Colonic mucosa (tissue), 4 donors: ENCODE measurements around the gene USH2A. TPM values are rescaled to one million over a fixed set of nuclear protein-coding genes. Genes with fewer than 3 reads are reported as not detected.

Experiments used
- DNase-seq: peaks from one replicate; pipeline ENCODE4 v3.0.0-alpha.2; 2020
- H3K27ac ChIP-seq: fragments of 200-600 bp; one replicate; pipeline ENCODE4 v1.8.0; 2021
- H3K27me3 ChIP-seq: fragments of 200-600 bp; one replicate; pipeline ENCODE4 v1.8.0; 2021
- H3K36me3 ChIP-seq: fragments of 200-600 bp; one replicate; pipeline ENCODE4 v1.8.0; 2021
- H3K4me1 ChIP-seq: fragments of 200-600 bp; one replicate; pipeline ENCODE4 v1.8.0; 2021; ENCODE audit warnings: mild to moderate bottlenecking
- H3K4me3 ChIP-seq: fragments of 200-600 bp; one replicate; pipeline ENCODE4 v1.8.0; 2021
- H3K9ac ChIP-seq, 2 donors: one replicate each; pipeline ENCODE4 v1.7.0; 2013; ENCODE audit warnings: control low read depth in 2 of 2, low read depth in 2 of 2, low read length in 2 of 2
- H3K9me3 ChIP-seq: fragments of 200-600 bp; one replicate; pipeline ENCODE4 v1.8.0; 2021
- intact Hi-C: fragments of 100-400 bp; cut with DNase I; formaldehyde crosslinking; loops from one replicate; pipeline ENCODE4 v1.14.1; 2022
- total RNA-seq, 2 donors: library from RNA; stranded (reverse); fragmentation: NEBNext Ultra II Directional in 1 of 2; extraction: Animal tissue kit (Norgen Biotek cat#: 25700) in 1 of 2; gene quantifications; one replicate each; pipeline ENCODE4 v1.2.1, GENCODE V29; 2021
- TF ChIP-seq, protein P1 (sequence below): fragments of 200-600 bp; IDR thresholded peaks from one replicate; pipeline ENCODE4 v1.8.0; 2022; ENCODE audit warnings: antibody characterized with exemption, mild to moderate bottlenecking
- donor health status: healthy.
- donor health status: DM: no; HTN: no; CAD: no.
- donor health status: DM: no; HTN: no; CAD: no.

The USH2A gene
- total RNA-seq, 2 donors from 2014 or later = 0.02 TPM; not detected in 1

DNA sequence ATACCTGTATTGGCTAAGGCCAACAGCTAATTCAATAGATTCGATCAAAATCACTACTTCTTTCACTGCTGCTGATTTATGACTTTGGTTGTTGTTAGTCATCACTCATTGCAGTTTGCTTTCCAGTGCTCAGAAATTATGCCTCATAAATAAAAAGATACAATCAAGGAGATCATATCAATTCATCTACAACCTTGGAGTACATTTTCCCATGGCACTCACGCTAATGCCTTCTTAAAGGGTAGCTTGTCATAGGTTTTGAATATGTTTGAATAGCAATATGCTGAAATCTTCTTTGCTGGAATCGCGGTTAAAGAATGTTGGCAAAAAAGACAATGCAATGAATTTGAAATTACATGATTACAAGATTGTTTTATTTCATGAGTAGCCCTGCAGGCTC is 766.2 kb downstream of the USH2A start:
- H3K9me3 ChIP-seq = no peaks in the 10 kb centered on the region
- H3K27me3 ChIP-seq = no peaks in the 10 kb centered on the region
- H3K36me3 ChIP-seq = no peaks in the 10 kb centered on the region
- no peak for DNase-seq
- no peak overlapping the region for H3K27ac ChIP-seq
- H3K9ac ChIP-seq = no peak overlapping the region
- no peaks in the 10 kb centered on the region for H3K4me1 ChIP-seq
- no peak overlapping the region for H3K4me3 ChIP-seq
- intact Hi-C loops = no loop called here
- TF ChIP-seq, protein P1, sequence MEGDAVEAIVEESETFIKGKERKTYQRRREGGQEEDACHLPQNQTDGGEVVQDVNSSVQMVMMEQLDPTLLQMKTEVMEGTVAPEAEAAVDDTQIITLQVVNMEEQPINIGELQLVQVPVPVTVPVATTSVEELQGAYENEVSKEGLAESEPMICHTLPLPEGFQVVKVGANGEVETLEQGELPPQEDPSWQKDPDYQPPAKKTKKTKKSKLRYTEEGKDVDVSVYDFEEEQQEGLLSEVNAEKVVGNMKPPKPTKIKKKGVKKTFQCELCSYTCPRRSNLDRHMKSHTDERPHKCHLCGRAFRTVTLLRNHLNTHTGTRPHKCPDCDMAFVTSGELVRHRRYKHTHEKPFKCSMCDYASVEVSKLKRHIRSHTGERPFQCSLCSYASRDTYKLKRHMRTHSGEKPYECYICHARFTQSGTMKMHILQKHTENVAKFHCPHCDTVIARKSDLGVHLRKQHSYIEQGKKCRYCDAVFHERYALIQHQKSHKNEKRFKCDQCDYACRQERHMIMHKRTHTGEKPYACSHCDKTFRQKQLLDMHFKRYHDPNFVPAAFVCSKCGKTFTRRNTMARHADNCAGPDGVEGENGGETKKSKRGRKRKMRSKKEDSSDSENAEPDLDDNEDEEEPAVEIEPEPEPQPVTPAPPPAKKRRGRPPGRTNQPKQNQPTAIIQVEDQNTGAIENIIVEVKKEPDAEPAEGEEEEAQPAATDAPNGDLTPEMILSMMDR = no peak

DNA sequence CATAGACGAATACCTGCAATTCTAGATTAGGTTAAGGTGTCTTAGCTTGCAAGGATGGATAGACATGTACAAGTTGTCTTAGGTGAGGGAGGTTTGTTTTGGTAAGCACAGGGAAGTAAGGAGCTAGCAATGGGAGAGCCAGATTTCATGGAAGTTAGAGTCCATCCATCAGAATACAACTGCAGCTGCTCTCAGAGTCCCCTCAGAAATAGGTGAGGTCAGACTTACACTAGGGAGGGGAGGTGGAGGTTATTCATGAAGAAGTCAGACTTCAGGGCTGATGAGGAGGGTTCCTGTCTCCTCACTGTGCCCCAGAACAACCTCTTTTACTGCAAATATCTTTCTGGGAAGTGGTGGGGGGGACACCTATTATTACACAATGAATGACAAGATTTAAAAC is 770.9 kb downstream of the USH2A start:
- Histone ChIP-seq H3K9ac (no peak overlapping the region), H3K27ac (no peak overlapping the region), H3K9me3 (no peaks in the 10 kb centered on the region), H3K4me1 (no peaks in the 10 kb centered on the region), H3K27me3 (no peaks in the 10 kb centered on the region), H3K36me3 (no peaks in the 10 kb centered on the region), H3K4me3 (no peak overlapping the region)
- intact Hi-C loops = no loop called here
- TF ChIP-seq, protein P1 = no peak
- DNase-seq = no peak

DNA sequence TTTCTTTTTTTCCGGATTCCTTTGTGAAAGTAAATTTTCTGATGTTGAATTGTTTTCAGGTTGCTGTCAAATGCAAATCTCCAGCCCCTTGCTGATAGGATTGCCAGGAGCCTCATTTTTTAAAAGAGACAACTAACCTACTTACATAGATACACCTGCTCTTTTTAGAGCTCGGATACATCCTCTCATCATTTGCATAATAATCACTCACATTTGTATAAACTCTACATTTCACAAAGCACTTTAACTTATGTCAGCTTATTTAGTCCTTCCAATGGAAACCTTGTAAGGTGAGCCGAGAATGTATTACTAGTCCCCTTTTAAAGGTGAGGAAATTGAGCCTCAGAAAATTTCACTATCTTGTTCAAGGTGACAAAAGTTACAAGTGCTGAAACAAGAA is 771.4 kb downstream of the USH2A start:
- Histone ChIP-seq H3K27me3 (no peaks in the 10 kb centered on the region), H3K4me1 (no peaks in the 10 kb centered on the region), H3K9me3 (no peaks in the 10 kb centered on the region), H3K4me3 (no peak overlapping the region), H3K27ac (no peak overlapping the region), H3K9ac (no peak overlapping the region), H3K36me3 (no peaks in the 10 kb centered on the region)
- intact Hi-C loops = no loop called here
- DNase-seq = no peak
- TF ChIP-seq, protein P1 = no peak

DNA sequence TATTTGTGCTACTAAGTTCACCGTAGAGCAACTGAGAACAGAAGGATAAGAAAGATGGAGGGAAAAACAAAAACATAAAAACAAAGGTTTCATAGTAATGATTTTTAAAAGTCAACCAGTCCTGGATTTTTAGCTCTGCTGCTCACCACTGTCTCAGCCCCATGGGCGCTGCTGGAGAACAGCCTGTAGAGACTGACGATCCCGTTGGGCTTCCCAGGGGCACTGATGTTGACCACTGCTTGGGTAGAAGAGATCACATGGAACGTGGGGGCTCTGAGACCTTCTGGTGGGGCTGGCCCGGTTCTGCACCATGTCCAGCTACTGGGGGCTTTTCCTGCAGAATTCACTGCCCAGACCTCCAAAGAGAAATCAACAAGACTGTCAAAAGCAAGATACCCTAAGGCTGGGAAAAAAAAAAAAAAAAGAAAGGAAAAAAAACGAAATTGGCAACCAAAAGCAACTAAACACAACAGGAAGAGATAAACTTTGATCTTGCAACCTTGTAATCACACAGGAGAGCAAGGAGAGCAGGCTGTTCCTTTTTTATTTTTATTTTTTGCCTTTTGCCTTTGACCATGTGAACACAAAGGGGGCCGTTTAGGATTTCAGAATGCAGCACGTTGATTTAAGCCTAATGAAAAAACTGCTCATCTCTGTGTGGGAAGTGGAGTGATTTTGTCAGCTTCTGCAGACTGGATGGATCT is 772.6 kb downstream of the USH2A start:
- H3K4me3 ChIP-seq = no peak overlapping the region
- H3K9ac ChIP-seq = no peak overlapping the region
- H3K4me1 ChIP-seq = no peaks in the 10 kb centered on the region
- H3K9me3 ChIP-seq = no peaks in the 10 kb centered on the region
- intact Hi-C loops = no loop called here
- TF ChIP-seq, protein P1 = no peak
- no peak overlapping the region for H3K27ac ChIP-seq
- no peaks in the 10 kb centered on the region for H3K36me3 ChIP-seq
- no peaks in the 10 kb centered on the region for H3K27me3 ChIP-seq
- no peak for DNase-seq

DNA sequence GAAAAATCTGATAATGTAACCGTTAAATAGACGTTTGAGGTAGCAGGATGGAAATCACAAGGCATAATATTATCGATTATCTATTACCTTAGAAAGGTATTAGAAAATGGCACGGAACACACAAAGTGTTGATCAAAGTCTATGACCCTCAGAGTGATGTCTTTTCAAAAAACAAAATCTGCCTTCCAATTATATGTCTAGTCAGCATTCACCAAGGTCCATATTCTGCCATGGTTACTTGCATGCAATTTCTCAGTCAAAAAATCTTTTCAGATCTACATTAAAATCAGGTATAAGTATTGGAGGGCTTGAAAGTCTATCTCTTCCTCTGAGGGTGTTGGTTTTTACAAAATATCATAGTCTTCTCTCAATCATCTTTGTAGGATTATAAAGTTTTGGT is 774.3 kb downstream of the USH2A start:
- no peak for DNase-seq
- TF ChIP-seq, protein P1 = no peak
- no peaks in the 10 kb centered on the region for H3K4me1 ChIP-seq
- H3K4me3 ChIP-seq = no peak overlapping the region
- H3K9ac ChIP-seq = no peak overlapping the region
- no peaks in the 10 kb centered on the region for H3K36me3 ChIP-seq
- intact Hi-C loops = no loop called here
- no peaks in the 10 kb centered on the region for H3K27me3 ChIP-seq
- H3K9me3 ChIP-seq = no peaks in the 10 kb centered on the region
- H3K27ac ChIP-seq = no peak overlapping the region
